Measurements from ENCODE around the gene LRGUK. TPM values are rescaled to one million over a fixed set of nuclear protein-coding genes. Genes with fewer than 3 reads are reported as not detected.

Gene LRGUK
- total RNA-seq, 1 experiment from 2014 or later: 1.5 TPM

GRCh38 chr7:134279898-134280297, 152.8 kb downstream of the LRGUK start:
- Histone ChIP-seq H2AK5ac (ENCODE audit: insufficient read length, low read length) (no peak overlapping the region), H4K8ac (replicated peaks; ENCODE audit: insufficient read length, low read depth, low read length) (no peak overlapping the region), H3K23ac (ENCODE audit: insufficient read length, low read depth, low read length) (no peak overlapping the region), H3K4me2 (ENCODE audit: insufficient read depth, insufficient read length, low read length) (no peak overlapping the region), H4K5ac (ENCODE audit: insufficient read length, low read depth, low read length) (no peak overlapping the region), H2BK15ac (ENCODE audit: low read depth, low read length) (no peak overlapping the region), H2BK12ac (ENCODE audit: insufficient read length, low read depth, low read length) (no peak overlapping the region), H3K4me1 (ENCODE audit: insufficient read depth, low read length) (peaks cover 3% of the 10 kb centered on the region; the same call in 1 of the 2 replicates), H2BK20ac (ENCODE audit: low read depth, low read length, poor library complexity, severe bottlenecking) (no peak overlapping the region), H2BK5ac (ENCODE audit: insufficient read length, low read length) (no peak overlapping the region), H4K20me1 (ENCODE audit: control insufficient read depth, insufficient read depth, insufficient read length) (no peaks in the 10 kb centered on the region), H3K14ac (ENCODE audit: insufficient read depth, low read length) (no peak overlapping the region), H3K79me1 (ENCODE audit: insufficient read depth, low read depth, low read length, poor library complexity, severe bottlenecking) (no peaks in the 10 kb centered on the region), H3K79me2 (ENCODE audit: insufficient read depth, low read length) (no peaks in the 10 kb centered on the region), H3K18ac (ENCODE audit: insufficient read length, low read depth, low read length) (no peak overlapping the region), H3K9ac (ENCODE audit: extremely low read depth, insufficient read length, low read length) (no peak overlapping the region), H2BK120ac (ENCODE audit: low read depth, low read length, poor library complexity, severe bottlenecking) (no peak overlapping the region), H3K27ac (ENCODE audit: insufficient read length, low read depth, low read length) (no peak overlapping the region), H3T11ph (ENCODE audit: low read length) (no peak overlapping the region), H3K9me3 (ENCODE audit: control insufficient read depth, low read depth, low read length) (no peaks in the 10 kb centered on the region), H3K23me2 (ENCODE audit: insufficient read length, low read depth, low read length, poor library complexity, severe bottlenecking) (no peaks in the 10 kb centered on the region), H3K56ac (ENCODE audit: insufficient read length, low read depth, low read length) (no peak overlapping the region), H2AFZ (ENCODE audit: low read length) (no peak overlapping the region), H3K4ac (ENCODE audit: low read depth, low read length) (no peak overlapping the region), H4K91ac (ENCODE audit: insufficient read length, low read depth, low read length) (no peak overlapping the region), H3K27me3 (ENCODE audit: insufficient read depth, low read length) (no peaks in the 10 kb centered on the region)
- TF ChIP-seq CTCF (conservative IDR thresholded peaks at IDR 0.05): no peak
- Mint-ChIP-seq H3K36me3 (ENCODE audit: insufficient read depth in 1 of 3, low read depth in 3 of 3) (no peaks in the 10 kb centered on the region), H3K9me3 (no peaks in the 10 kb centered on the region; a peak in 1 of 5 replicates), H3K27ac (no peak overlapping the region), H3K4me3 (no peak overlapping the region), H3K27me3 (ENCODE audit: low read depth) (no peaks in the 10 kb centered on the region), H3K4me1 (peaks cover 9 to 10% of the 10 kb centered on the region in 2 experiments)
- no peak for DNase-seq
